ENCODE data around the gene ZNF175. TPM values are rescaled to one million over a fixed set of nuclear protein-coding genes. Genes with fewer than 3 reads are reported as not detected.
A peak's percentile ranks its signal among the peaks of the same experiment; 100 is the strongest.

Gene ZNF175
- total and polyA plus RNA-seq, 10 of the 15 experiments (the other 5 are each of a cell fraction or from before 2014, with no cell fraction given), result 1.5 to 12.0 (median 4.1) TPM

DNA sequence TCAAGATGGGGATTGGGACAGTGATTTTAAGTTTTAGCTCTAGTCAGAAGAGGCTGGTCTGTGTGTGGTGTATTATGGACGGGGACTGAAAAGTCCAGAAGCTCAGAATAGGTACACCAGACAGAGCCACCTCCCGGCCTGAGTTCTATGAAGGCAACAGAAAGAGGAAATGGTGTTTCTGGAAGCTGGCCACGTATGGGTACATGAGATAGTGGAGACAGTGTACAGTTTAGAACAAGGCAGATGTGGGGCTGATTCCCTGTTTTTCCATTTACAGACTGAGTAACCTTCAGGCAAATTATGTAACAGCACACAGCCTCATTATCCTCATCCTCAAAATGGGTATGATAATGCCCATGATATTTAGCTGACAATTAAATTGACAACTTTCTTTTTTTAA, 1.3 kb downstream of the ZNF175 start:
- in situ Hi-C loops (cut with MboI), result no loop called here
- peak; percentile 73 for ATAC-seq
- Histone ChIP-seq H2AFZ (ENCODE audit: control insufficient read depth, low read depth, low read length) (no peak overlapping the region), H3K4me1 (ENCODE audit: control insufficient read depth, insufficient read depth, low read length) (peaks cover 8% of the 10 kb centered on the region; the same call in 1 of the 2 replicates), H3K79me2 (ENCODE audit: control insufficient read depth, insufficient read depth, low read length) (peaks cover 19% of the 10 kb centered on the region), H3K27me3 (replicated peaks in 1 of 2; ENCODE audit: control insufficient read depth in 2 of 2, insufficient read depth in 2 of 2, low read length in 1 of 2) (no peaks in the 10 kb centered on the region), H3K27ac (ENCODE audit: control insufficient read depth, insufficient read depth) (peak overlapping the region; percentile 10; the same call in 1 of the 2 replicates), H3K4me3 (peak overlapping the region; percentile 89), H4K20me1 (ENCODE audit: control insufficient read depth, insufficient read depth) (no peaks in the 10 kb centered on the region), H3K9me3 (replicated peaks; ENCODE audit: control insufficient read depth, insufficient read depth, low read length) (no peaks in the 10 kb centered on the region), H3K36me3 (ENCODE audit: control insufficient read depth in 2 of 2, insufficient read depth in 2 of 2, low read length in 1 of 2) (peaks cover 2 to 6% of the 10 kb centered on the region in 2 experiments; a peak in 3 of 4 replicates), H3K9ac (ENCODE audit: control insufficient read depth, insufficient read depth, low read length) (peak overlapping the region; percentile 5; the same call in 1 of the 2 replicates), H3K4me2 (ENCODE audit: control insufficient read depth, insufficient read depth) (peak overlapping the region; percentile 75)
- no peak for TF ChIP-seq BMI1 (IDR thresholded peaks at IDR 0.05; ENCODE audit: borderline replicate concordance)
- TF ChIP-seq SPI1 (IDR thresholded peaks at IDR 0.05; ENCODE audit: borderline replicate concordance, insufficient read depth, low read depth, low read length), result peak; percentile 88
- RAD21 ChIA-PET (ENCODE audit: unreplicated experiment), result interaction anchor here (2.8 kb wide), 1 partner anchor 85 kb away, joined by 14 read pairs; no protein-coding TSS in a partner anchor
- DNase-seq (ENCODE audit: low read depth, low spot score), result no peak
- intact Hi-C loops (cut with micrococcal nuclease; ENCODE audit: unreplicated experiment), result loop anchor here (5.0 kb wide), 1 partner anchor 35 kb away; no protein-coding TSS in a partner anchor
- SMC1A ChIA-PET (ENCODE audit: uncharacterized antibody, unreplicated experiment), result interaction anchor here (1.4 kb wide), 1 partner anchor 47 kb away, joined by 3 read pairs; no protein-coding TSS in a partner anchor
- POLR2A ChIA-PET, result interaction anchor here (1.0 kb wide), 2 partner anchors 9 to 22 kb away, joined by 3 to 4 read pairs; no protein-coding TSS in a partner anchor
- BruUV-seq (replicated peaks), result no TSS peak
- CTCF ChIA-PET, result interaction anchor here (0.7 to 1.8 kb wide), 3 partner anchors 9 to 151 kb away, joined by 3 to 9 read pairs (median 3); no protein-coding TSS in a partner anchor
- FAIRE-seq, result peak; percentile 70
- WGBS (ENCODE audit: insufficient coverage, insufficient replicate concordance, low lambda C conversion rate, missing lambda C conversion rate), result 2% methylated on average over 3 of the region's 3 CpGs

DNA sequence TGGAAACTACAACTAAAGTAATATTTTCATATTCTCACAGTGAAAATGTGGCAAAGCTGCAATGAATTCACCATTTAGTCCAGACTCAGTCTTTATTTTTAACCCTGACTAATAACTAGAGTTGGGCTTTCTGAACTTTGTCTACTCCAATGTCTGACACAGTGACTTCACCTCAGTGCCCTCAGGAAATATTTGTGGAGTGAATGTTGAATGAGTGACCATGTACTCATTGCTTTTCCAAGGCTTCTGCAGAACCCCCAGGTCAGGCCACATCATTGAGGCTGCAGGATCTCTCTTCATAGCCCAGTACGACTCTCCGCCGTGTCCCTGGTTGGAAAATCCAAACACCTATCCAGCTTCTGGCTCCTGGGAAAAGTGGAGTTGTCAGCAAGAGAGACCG, 1.8 kb downstream of the ZNF175 start:
- no peak for ATAC-seq
- ChIA-PET POLR2A (interaction anchor here (1.0 kb wide), 2 partner anchors 8 to 22 kb away, joined by 3 to 4 read pairs; no protein-coding TSS in a partner anchor), RAD21 (ENCODE audit: unreplicated experiment) (interaction anchor here (2.8 kb wide), 1 partner anchor 85 kb away, joined by 14 read pairs; no protein-coding TSS in a partner anchor), SMC1A (ENCODE audit: uncharacterized antibody, unreplicated experiment) (interaction anchor here (1.4 kb wide), 1 partner anchor 47 kb away, joined by 3 read pairs; no protein-coding TSS in a partner anchor), CTCF (interaction anchor here (0.7 to 1.4 kb wide), 2 partner anchors 8 to 151 kb away, joined by 3 read pairs; no protein-coding TSS in a partner anchor)
- peaks cover 2 to 6% of the 10 kb centered on the region in 2 experiments; a peak in 3 of 4 replicates for H3K36me3 ChIP-seq (ENCODE audit: control insufficient read depth in 2 of 2, insufficient read depth in 2 of 2, low read length in 1 of 2)
- intact Hi-C loops (cut with micrococcal nuclease; ENCODE audit: unreplicated experiment) (loop anchor here (5.0 kb wide), 1 partner anchor 34 kb away; no protein-coding TSS in a partner anchor), in situ Hi-C loops (cut with MboI) (no loop called here)
- H3K4me1 ChIP-seq (ENCODE audit: control insufficient read depth, insufficient read depth, low read length), result peaks cover 8% of the 10 kb centered on the region; the same call in 1 of the 2 replicates
- peak overlapping the region; percentile 75 for H3K4me2 ChIP-seq (ENCODE audit: control insufficient read depth, insufficient read depth)
- WGBS (ENCODE audit: insufficient coverage, insufficient replicate concordance, low lambda C conversion rate, missing lambda C conversion rate), result 98% methylated on average over 4 of the region's 4 CpGs
- FAIRE-seq, result no peak
- H3K27ac ChIP-seq (ENCODE audit: control insufficient read depth, insufficient read depth), result no peak overlapping the region
- H3K4me3 ChIP-seq, result peak overlapping the region; percentile 89
- BruUV-seq (replicated peaks), result no TSS peak
- no peaks in the 10 kb centered on the region for H4K20me1 ChIP-seq (ENCODE audit: control insufficient read depth, insufficient read depth)
- H2AFZ ChIP-seq (ENCODE audit: control insufficient read depth, low read depth, low read length), result no peak overlapping the region
- peaks cover 19% of the 10 kb centered on the region for H3K79me2 ChIP-seq (ENCODE audit: control insufficient read depth, insufficient read depth, low read length)
- TF ChIP-seq LARP7 (IDR thresholded peaks at IDR 0.05) (no peak), BMI1 (IDR thresholded peaks at IDR 0.05; ENCODE audit: borderline replicate concordance) (no peak), ETV6 (conservative IDR thresholded peaks at IDR 0.05 in 1 of 2, IDR thresholded peaks at IDR 0.05 in 1 of 2; ENCODE audit: borderline replicate concordance in 1 of 2, low read depth in 1 of 2) (no peak), RUNX3 (IDR thresholded peaks at IDR 0.05; ENCODE audit: low read length) (no peak), POLR2AphosphoS2 (IDR thresholded peaks at IDR 0.05; ENCODE audit: low read depth, low read length) (no peak), EED (IDR thresholded peaks at IDR 0.05; ENCODE audit: low read depth) (0 out of 2 replicates have a peak, but pooled peaks have one; percentile 15)
- TF ChIP-seq, protein P1, sequence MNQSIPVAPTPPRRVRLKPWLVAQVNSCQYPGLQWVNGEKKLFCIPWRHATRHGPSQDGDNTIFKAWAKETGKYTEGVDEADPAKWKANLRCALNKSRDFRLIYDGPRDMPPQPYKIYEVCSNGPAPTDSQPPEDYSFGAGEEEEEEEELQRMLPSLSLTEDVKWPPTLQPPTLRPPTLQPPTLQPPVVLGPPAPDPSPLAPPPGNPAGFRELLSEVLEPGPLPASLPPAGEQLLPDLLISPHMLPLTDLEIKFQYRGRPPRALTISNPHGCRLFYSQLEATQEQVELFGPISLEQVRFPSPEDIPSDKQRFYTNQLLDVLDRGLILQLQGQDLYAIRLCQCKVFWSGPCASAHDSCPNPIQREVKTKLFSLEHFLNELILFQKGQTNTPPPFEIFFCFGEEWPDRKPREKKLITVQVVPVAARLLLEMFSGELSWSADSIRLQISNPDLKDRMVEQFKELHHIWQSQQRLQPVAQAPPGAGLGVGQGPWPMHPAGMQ (IDR thresholded peaks at IDR 0.05; ENCODE audit: borderline replicate concordance), result no peak
- no peaks in the 10 kb centered on the region for H3K27me3 ChIP-seq (replicated peaks in 1 of 2; ENCODE audit: control insufficient read depth in 2 of 2, insufficient read depth in 2 of 2, low read length in 1 of 2)
- no peak for DNase-seq (ENCODE audit: low read depth, low spot score)
- H3K9me3 ChIP-seq (replicated peaks; ENCODE audit: control insufficient read depth, insufficient read depth, low read length), result no peaks in the 10 kb centered on the region
- H3K9ac ChIP-seq (ENCODE audit: control insufficient read depth, insufficient read depth, low read length), result no peak overlapping the region
